ENCODE data around the gene CCL15. TPM values are rescaled to one million over a fixed set of nuclear protein-coding genes. Genes with fewer than 3 reads are reported as not detected.

The CCL15 gene
- total RNA-seq, 1 experiment from 2014 or later: not detected

Other genes with a start within 250 kb of the CCL15 start
- gene GAS2L2, start 248.3 kb downstream of the CCL15 start, total RNA-seq (2014; rRNA removed; shearing (Covaris generic)): not detected in 2 replicates
- gene C17orf50, start 240.7 kb downstream of the CCL15 start, total RNA-seq (2014; rRNA removed; shearing (Covaris generic)): not detected in 2 replicates
- gene MMP28, start 205.9 kb downstream of the CCL15 start, total RNA-seq (2014; rRNA removed; shearing (Covaris generic)): not detected in 2 replicates
- gene TAF15, start 192.1 kb downstream of the CCL15 start, total RNA-seq (2014; rRNA removed; shearing (Covaris generic)): 43.9 and 60.6 TPM in 2 replicates
- gene HEATR9, start 132.7 kb downstream of the CCL15 start, total RNA-seq (2014; rRNA removed; shearing (Covaris generic)): not detected in 2 replicates
- gene CCL5, start 121.2 kb downstream of the CCL15 start, total RNA-seq (2014; rRNA removed; shearing (Covaris generic)): not detected in 2 replicates
- gene RDM1, start 70.8 kb downstream of the CCL15 start, total RNA-seq (2014; rRNA removed; shearing (Covaris generic)): not detected in 2 replicates
- not detected in 2 replicates for gene LYZL6, start 57.8 kb downstream of the CCL15 start, total RNA-seq (2014; rRNA removed; shearing (Covaris generic))
- gene CCL16, start 20.1 kb downstream of the CCL15 start, total RNA-seq (2014; rRNA removed; shearing (Covaris generic)): not detected in 2 replicates
- gene CCL14, start 14.8 kb downstream of the CCL15 start, total RNA-seq (2014; rRNA removed; shearing (Covaris generic)): not detected in 2 replicates
- gene CCL23, start 16.4 kb upstream of the CCL15 start, total RNA-seq (2014; rRNA removed; shearing (Covaris generic)): not detected in 2 replicates
- gene CCL18, start 62.7 kb upstream of the CCL15 start, total RNA-seq (2014; rRNA removed; shearing (Covaris generic)): not detected in 2 replicates
- not detected in 2 replicates for gene CCL3, start 88.6 kb upstream of the CCL15 start, total RNA-seq (2014; rRNA removed; shearing (Covaris generic))
- gene CCL4, start 102.3 kb upstream of the CCL15 start, total RNA-seq (2014; rRNA removed; shearing (Covaris generic)): not detected in 2 replicates
- gene TBC1D3B, start 175.1 kb upstream of the CCL15 start, total RNA-seq (2014; rRNA removed; shearing (Covaris generic)): 1.5 and 3.7 TPM in 2 replicates
- not detected in 2 replicates for gene CCL3L1, start 195.2 kb upstream of the CCL15 start, total RNA-seq (2014; rRNA removed; shearing (Covaris generic))
- gene CCL4L2, start 209.5 kb upstream of the CCL15 start, total RNA-seq (2014; rRNA removed; shearing (Covaris generic)): not detected in 2 replicates